Measurements from ENCODE around the gene TFB1M. TPM values are rescaled to one million over a fixed set of nuclear protein-coding genes. Genes with fewer than 3 reads are reported as not detected.

The TFB1M gene
- total RNA-seq, 1 experiment from 2014 or later, result 31.0 TPM

DNA sequence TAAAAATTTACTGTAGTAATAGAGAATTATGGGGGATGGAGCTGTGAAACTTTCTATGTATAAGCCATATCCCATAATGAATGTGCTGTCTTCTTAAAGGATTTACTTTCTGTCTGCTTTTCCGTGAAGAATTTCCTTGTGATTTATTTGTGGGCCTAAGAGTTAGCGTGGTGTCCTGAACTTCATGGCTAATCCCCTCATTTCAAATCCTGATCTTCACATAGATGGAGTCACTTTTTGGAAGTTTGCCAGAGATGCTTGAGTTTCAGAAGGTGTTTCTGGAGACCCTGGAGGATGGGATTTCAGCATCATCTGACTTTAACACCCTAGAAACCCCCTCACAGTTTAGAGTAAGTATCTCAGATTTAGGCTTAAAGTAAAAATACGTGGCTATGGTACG lies 69.8 kb downstream of the TFB1M start:
- no peaks in the 10 kb centered on the region for H3K4me1 Mint-ChIP-seq (ENCODE audit: insufficient read depth, unreplicated experiment)
- H3K9me3 Mint-ChIP-seq (ENCODE audit: unreplicated experiment), result peaks cover 7% of the 10 kb centered on the region
- BruUV-seq (replicated peaks), result no TSS peak
- CTCF ChIA-PET, result interaction anchor here (0.7 to 1.1 kb wide), 2 partner anchors 71 to 561 kb away, joined by 3 read pairs; no protein-coding TSS in a partner anchor
- no peak overlapping the region for H3K27ac Mint-ChIP-seq (ENCODE audit: low read depth, unreplicated experiment)
- DNase-seq (ENCODE audit: unreplicated experiment), result no peak
- TF ChIP-seq, protein P1, sequence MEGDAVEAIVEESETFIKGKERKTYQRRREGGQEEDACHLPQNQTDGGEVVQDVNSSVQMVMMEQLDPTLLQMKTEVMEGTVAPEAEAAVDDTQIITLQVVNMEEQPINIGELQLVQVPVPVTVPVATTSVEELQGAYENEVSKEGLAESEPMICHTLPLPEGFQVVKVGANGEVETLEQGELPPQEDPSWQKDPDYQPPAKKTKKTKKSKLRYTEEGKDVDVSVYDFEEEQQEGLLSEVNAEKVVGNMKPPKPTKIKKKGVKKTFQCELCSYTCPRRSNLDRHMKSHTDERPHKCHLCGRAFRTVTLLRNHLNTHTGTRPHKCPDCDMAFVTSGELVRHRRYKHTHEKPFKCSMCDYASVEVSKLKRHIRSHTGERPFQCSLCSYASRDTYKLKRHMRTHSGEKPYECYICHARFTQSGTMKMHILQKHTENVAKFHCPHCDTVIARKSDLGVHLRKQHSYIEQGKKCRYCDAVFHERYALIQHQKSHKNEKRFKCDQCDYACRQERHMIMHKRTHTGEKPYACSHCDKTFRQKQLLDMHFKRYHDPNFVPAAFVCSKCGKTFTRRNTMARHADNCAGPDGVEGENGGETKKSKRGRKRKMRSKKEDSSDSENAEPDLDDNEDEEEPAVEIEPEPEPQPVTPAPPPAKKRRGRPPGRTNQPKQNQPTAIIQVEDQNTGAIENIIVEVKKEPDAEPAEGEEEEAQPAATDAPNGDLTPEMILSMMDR (IDR thresholded peaks at IDR 0.05; ENCODE audit: unreplicated experiment), result no peak
- H3K36me3 Mint-ChIP-seq (ENCODE audit: insufficient read depth, unreplicated experiment), result no peaks in the 10 kb centered on the region
- no peak overlapping the region for H3K4me3 Mint-ChIP-seq (ENCODE audit: unreplicated experiment)
- POLR2A ChIA-PET, result no interaction called here
- H3K27me3 Mint-ChIP-seq (ENCODE audit: insufficient read depth, unreplicated experiment), result no peaks in the 10 kb centered on the region
- intact Hi-C loops (cut with micrococcal nuclease), result no loop called here

DNA sequence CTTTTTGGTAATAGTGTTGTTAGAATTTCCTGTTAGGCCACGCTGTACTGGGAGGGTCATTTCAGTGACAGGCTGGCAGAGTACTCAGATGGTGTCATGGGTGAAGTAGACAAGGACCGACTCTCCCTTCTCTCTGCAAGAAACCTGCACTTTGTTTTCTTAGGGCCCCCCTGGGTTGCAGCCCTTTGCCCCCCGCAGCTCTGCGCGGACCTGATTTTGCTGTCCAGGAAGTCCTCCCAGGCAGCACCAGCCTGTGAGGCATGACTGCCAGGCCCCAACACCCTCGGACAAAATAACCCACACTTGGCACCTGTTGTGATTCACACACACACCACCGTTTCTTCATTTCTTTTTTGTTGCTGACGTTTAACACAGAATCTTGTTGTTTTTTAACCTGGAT lies 72.3 kb downstream of the TFB1M start:
- no peak for DNase-seq (ENCODE audit: unreplicated experiment)
- CTCF ChIA-PET, result interaction anchor here (0.6 to 0.9 kb wide), 2 partner anchors 19 to 64 kb away, joined by 3 to 5 read pairs; no protein-coding TSS in a partner anchor
- no peaks in the 10 kb centered on the region for H3K27me3 Mint-ChIP-seq (ENCODE audit: insufficient read depth, unreplicated experiment)
- TF ChIP-seq, protein P1 (IDR thresholded peaks at IDR 0.05; ENCODE audit: unreplicated experiment), result no peak
- peaks cover 15% of the 10 kb centered on the region for H3K9me3 Mint-ChIP-seq (ENCODE audit: unreplicated experiment)
- BruUV-seq (replicated peaks), result no TSS peak
- H3K36me3 Mint-ChIP-seq (ENCODE audit: insufficient read depth, unreplicated experiment), result no peaks in the 10 kb centered on the region
- H3K4me3 Mint-ChIP-seq (ENCODE audit: unreplicated experiment), result no peak overlapping the region
- POLR2A ChIA-PET, result no interaction called here
- H3K27ac Mint-ChIP-seq (ENCODE audit: low read depth, unreplicated experiment), result no peak overlapping the region
- intact Hi-C loops (cut with micrococcal nuclease), result no loop called here
- no peaks in the 10 kb centered on the region for H3K4me1 Mint-ChIP-seq (ENCODE audit: insufficient read depth, unreplicated experiment)

DNA sequence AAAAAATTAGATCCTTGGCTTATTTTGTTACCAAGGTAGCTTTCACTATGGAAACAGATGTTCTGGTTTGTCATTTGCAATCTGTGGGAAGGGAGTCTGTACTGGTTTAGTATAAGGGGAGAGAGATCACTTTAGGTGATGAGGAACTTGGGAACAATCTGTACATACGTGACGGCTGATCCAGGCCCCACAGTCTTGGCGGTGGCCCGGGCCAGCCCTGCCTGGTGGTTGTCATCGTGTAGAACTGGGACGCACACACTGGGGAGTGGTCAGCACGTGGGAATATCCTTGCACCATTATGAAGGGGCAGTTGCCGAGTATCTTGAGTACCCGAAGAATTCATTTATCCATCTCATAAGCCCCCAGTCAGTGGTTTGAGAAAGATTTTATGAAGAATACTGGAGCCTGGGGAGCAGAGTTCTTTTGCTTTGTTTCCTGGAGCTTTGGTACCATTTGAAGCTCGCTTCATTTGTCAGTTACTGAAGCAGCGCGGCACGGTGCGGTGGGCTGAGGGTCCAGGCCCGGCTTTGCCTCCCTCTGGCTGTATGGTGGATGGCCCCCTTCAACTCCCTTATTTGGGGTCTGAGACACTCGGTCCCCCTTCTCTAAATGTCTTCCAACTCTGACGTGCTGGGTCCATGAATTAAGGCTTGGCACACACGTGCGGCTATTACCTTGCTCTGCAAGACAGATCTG lies 73.2 kb downstream of the TFB1M start:
- peaks cover 15% of the 10 kb centered on the region for H3K9me3 Mint-ChIP-seq (ENCODE audit: unreplicated experiment)

DNA sequence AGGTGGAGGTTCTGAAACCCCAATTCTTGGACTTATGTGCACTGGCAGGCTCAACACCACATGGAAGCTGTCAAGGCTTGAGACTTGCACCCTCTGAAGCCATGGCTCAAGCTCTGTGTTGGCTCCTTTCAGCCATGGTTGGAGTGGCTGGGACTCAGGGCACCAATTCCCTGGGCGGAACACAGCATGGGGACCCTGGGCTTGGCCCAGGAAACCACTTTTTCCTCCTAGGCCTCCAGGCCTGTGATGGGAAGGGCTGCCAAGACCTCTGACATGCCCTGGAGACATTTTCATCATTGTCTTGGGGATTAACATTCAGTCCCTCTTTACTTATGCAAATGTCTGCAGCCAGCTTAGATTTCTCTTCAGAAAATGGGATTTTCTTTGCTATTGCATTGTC lies 76.7 kb downstream of the TFB1M start:
- intact Hi-C loops (cut with micrococcal nuclease), result no loop called here
- ChIA-PET CTCF (interaction anchor here (7.1 kb wide), 1 partner anchor 11 kb away, joined by 30 read pairs; no protein-coding TSS in a partner anchor), POLR2A (no interaction called here)
- no peak overlapping the region for H3K27ac Mint-ChIP-seq (ENCODE audit: low read depth, unreplicated experiment)
- DNase-seq (ENCODE audit: unreplicated experiment), result no peak
- BruUV-seq (replicated peaks), result no TSS peak
- H3K9me3 Mint-ChIP-seq (ENCODE audit: unreplicated experiment), result peaks cover 15% of the 10 kb centered on the region
- TF ChIP-seq, protein P1 (IDR thresholded peaks at IDR 0.05; ENCODE audit: unreplicated experiment), result no peak
- H3K36me3 Mint-ChIP-seq (ENCODE audit: insufficient read depth, unreplicated experiment), result no peaks in the 10 kb centered on the region
- no peak overlapping the region for H3K4me3 Mint-ChIP-seq (ENCODE audit: unreplicated experiment)
- no peaks in the 10 kb centered on the region for H3K27me3 Mint-ChIP-seq (ENCODE audit: insufficient read depth, unreplicated experiment)
- H3K4me1 Mint-ChIP-seq (ENCODE audit: insufficient read depth, unreplicated experiment), result no peaks in the 10 kb centered on the region

More for the DNA sequence above, 73.2 kb downstream of the TFB1M start:
- TF ChIP-seq, protein P1 (IDR thresholded peaks at IDR 0.05; ENCODE audit: unreplicated experiment), result no peak
- DNase-seq (ENCODE audit: unreplicated experiment), result no peak
- Mint-ChIP-seq H3K36me3 (ENCODE audit: insufficient read depth, unreplicated experiment) (no peaks in the 10 kb centered on the region), H3K27me3 (ENCODE audit: insufficient read depth, unreplicated experiment) (no peaks in the 10 kb centered on the region), H3K4me1 (ENCODE audit: insufficient read depth, unreplicated experiment) (no peaks in the 10 kb centered on the region), H3K4me3 (ENCODE audit: unreplicated experiment) (no peak overlapping the region), H3K27ac (ENCODE audit: low read depth, unreplicated experiment) (no peak overlapping the region)
- ChIA-PET CTCF (interaction anchor here (0.6 to 7.1 kb wide), 4 partner anchors 7 to 63 kb away, joined by 3 to 30 read pairs (median 4); no protein-coding TSS in a partner anchor), POLR2A (interaction anchor here (0.6 to 1.3 kb wide), 3 partner anchors 16 to 55 kb away, joined by 3 read pairs; no protein-coding TSS in a partner anchor)
- intact Hi-C loops (cut with micrococcal nuclease), result no loop called here
- BruUV-seq (replicated peaks), result no TSS peak
